ENCODE results near the gene CATSPER3. TPM values are rescaled to one million over a fixed set of nuclear protein-coding genes. Genes with fewer than 3 reads are reported as not detected.

Gene CATSPER3
- total RNA-seq, 1 experiment from 2014 or later: 0.40 TPM

DNA sequence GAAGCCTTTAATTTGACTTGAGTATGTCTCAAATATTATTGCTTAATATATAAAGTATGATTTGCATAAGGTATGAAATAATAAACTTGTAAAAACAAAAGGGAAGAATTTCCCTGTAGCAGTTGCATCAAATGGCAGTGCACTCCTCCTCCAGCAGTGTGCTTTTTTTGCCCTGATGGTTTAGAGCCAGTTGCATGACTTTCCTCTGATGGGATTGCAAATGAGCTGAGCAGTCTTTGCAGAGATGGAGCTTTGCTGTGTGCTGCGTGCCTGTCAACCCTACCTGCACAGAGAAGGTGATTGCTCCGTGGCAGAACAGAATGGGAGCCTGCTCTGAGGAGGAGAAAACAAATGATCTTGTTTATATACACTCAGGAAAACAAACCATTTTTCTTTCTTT lies 22.7 kb upstream of the CATSPER3 start:
- POLR2A ChIA-PET (ENCODE audit: unreplicated experiment): no interaction called here
- Histone ChIP-seq H3K36me3 (ENCODE audit: low read depth, low read length) (no peaks in the 10 kb centered on the region; the same call in 1 of the 2 replicates), H3K4me1 (ENCODE audit: insufficient read depth, low read length) (no peaks in the 10 kb centered on the region; the same call in 1 of the 2 replicates), H3K4me2 (ENCODE audit: low read length) (no peak overlapping the region), H2AFZ (ENCODE audit: low read length) (no peak overlapping the region), H3K9ac (ENCODE audit: low read length) (no peak overlapping the region), H3K27ac (ENCODE audit: low read length) (no peak overlapping the region), H3F3A (ENCODE audit: low read length, unreplicated experiment) (no peaks in the 10 kb centered on the region), H3K4me3 (ENCODE audit: low read length) (no peak overlapping the region), H3K9me2 (replicated peaks; ENCODE audit: low read length) (no peaks in the 10 kb centered on the region), H3K79me2 (ENCODE audit: low read length) (no peaks in the 10 kb centered on the region), H4K20me1 (ENCODE audit: low read length) (no peaks in the 10 kb centered on the region), H3K27me3 (ENCODE audit: low read length) (no peaks in the 10 kb centered on the region), H3K9me3 (ENCODE audit: low read length) (no peaks in the 10 kb centered on the region)
- BruUV-seq (replicated peaks): no TSS peak
- DNase-seq (no peak), ATAC-seq (no peak)
- intact Hi-C loops (cut with micrococcal nuclease): no loop called here
- TF ChIP-seq EZH2phosphoT487 (IDR thresholded peaks at IDR 0.05; ENCODE audit: borderline replicate concordance, low read length) (no peak), EZH2 (IDR thresholded peaks at IDR 0.05; ENCODE audit: low read length, unreplicated experiment) (no peak)
- TF ChIP-seq, protein P1, sequence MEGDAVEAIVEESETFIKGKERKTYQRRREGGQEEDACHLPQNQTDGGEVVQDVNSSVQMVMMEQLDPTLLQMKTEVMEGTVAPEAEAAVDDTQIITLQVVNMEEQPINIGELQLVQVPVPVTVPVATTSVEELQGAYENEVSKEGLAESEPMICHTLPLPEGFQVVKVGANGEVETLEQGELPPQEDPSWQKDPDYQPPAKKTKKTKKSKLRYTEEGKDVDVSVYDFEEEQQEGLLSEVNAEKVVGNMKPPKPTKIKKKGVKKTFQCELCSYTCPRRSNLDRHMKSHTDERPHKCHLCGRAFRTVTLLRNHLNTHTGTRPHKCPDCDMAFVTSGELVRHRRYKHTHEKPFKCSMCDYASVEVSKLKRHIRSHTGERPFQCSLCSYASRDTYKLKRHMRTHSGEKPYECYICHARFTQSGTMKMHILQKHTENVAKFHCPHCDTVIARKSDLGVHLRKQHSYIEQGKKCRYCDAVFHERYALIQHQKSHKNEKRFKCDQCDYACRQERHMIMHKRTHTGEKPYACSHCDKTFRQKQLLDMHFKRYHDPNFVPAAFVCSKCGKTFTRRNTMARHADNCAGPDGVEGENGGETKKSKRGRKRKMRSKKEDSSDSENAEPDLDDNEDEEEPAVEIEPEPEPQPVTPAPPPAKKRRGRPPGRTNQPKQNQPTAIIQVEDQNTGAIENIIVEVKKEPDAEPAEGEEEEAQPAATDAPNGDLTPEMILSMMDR (conservative IDR thresholded peaks at IDR 0.05; ENCODE audit: low read depth, low read length): no peak
- CTCF ChIA-PET: no interaction called here

DNA sequence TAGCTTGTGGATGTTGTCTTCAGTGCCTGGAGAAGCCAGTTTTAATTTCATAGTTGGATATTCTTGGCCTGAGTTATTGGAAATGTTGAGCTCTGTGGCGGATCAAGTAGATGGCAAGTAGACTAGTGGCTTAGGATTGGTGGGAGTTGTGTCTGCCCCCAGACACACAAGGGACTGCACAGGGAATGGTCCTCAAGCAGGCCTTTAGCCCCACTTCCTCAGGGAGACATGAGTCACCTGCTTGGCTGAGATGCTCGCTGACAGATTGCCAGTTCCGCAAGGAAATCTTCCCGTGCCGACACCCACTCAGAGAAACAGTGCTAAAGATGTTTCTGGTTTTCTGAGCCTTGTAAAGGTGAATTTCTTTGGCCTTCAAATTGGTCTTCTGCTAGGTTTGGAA lies 18.8 kb upstream of the CATSPER3 start:
- POLR2A ChIA-PET (ENCODE audit: unreplicated experiment): interaction anchor here (0.5 kb wide), 1 partner anchor 362 kb away, joined by 3 read pairs; no protein-coding TSS in a partner anchor
- no peaks in the 10 kb centered on the region for H3K27me3 ChIP-seq (ENCODE audit: low read length)
- TF ChIP-seq EZH2 (IDR thresholded peaks at IDR 0.05; ENCODE audit: low read length, unreplicated experiment) (no peak), EZH2phosphoT487 (IDR thresholded peaks at IDR 0.05; ENCODE audit: borderline replicate concordance, low read length) (no peak)
- TF ChIP-seq, protein P1 (conservative IDR thresholded peaks at IDR 0.05; ENCODE audit: low read depth, low read length): no peak
- H3K9me3 ChIP-seq (ENCODE audit: low read length): no peaks in the 10 kb centered on the region
- no peaks in the 10 kb centered on the region for H3K9me2 ChIP-seq (replicated peaks; ENCODE audit: low read length)
- no peak overlapping the region for H3K27ac ChIP-seq (ENCODE audit: low read length)
- peak; percentile 72 for ATAC-seq
- CTCF ChIA-PET: no interaction called here
- H3K4me2 ChIP-seq (ENCODE audit: low read length): no peak overlapping the region
- no peak overlapping the region for H2AFZ ChIP-seq (ENCODE audit: low read length)
- H3K4me1 ChIP-seq (ENCODE audit: insufficient read depth, low read length): no peaks in the 10 kb centered on the region; the same call in 1 of the 2 replicates
- H4K20me1 ChIP-seq (ENCODE audit: low read length): no peaks in the 10 kb centered on the region
- no peaks in the 10 kb centered on the region; the same call in 1 of the 2 replicates for H3K36me3 ChIP-seq (ENCODE audit: low read depth, low read length)
- H3K4me3 ChIP-seq (ENCODE audit: low read length): no peak overlapping the region
- no peak overlapping the region for H3K9ac ChIP-seq (ENCODE audit: low read length)
- BruUV-seq (replicated peaks): no TSS peak
- no peaks in the 10 kb centered on the region for H3K79me2 ChIP-seq (ENCODE audit: low read length)
- H3F3A ChIP-seq (ENCODE audit: low read length, unreplicated experiment): no peaks in the 10 kb centered on the region
- peak; percentile 60 for DNase-seq
- intact Hi-C loops (cut with micrococcal nuclease): no loop called here

DNA sequence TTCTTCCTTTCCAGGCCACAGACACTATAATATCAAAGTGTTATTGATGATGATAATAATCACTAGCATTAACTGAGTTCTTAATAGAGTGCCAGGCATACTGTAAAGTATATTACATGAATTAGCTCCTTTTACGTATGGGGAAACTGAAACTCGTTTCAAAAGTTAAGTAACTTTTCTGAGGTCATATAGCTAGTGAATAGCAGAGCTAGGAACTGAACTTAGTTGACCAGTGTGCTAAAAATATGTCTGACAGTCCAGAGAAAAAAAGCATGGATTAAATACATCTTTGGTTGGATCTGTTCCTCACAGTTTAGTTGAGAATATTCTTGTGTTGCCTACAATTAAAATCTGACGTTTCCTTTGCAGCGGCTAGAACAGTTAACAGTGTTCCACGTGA lies 18.4 kb upstream of the CATSPER3 start:
- no peak for ATAC-seq
- CTCF ChIA-PET: no interaction called here
- BruUV-seq (replicated peaks): no TSS peak

More for the DNA sequence above, 18.4 kb upstream of the CATSPER3 start:
- H3K9ac ChIP-seq (ENCODE audit: low read length): no peak overlapping the region
- H3K4me2 ChIP-seq (ENCODE audit: low read length): no peak overlapping the region
- no peaks in the 10 kb centered on the region for H3K9me3 ChIP-seq (ENCODE audit: low read length)
- no peaks in the 10 kb centered on the region for H3K27me3 ChIP-seq (ENCODE audit: low read length)
- DNase-seq: no peak
- H3K36me3 ChIP-seq (ENCODE audit: low read depth, low read length): no peaks in the 10 kb centered on the region; the same call in 1 of the 2 replicates
- TF ChIP-seq, protein P1 (conservative IDR thresholded peaks at IDR 0.05; ENCODE audit: low read depth, low read length): no peak
- TF ChIP-seq EZH2 (IDR thresholded peaks at IDR 0.05; ENCODE audit: low read length, unreplicated experiment) (no peak), EZH2phosphoT487 (IDR thresholded peaks at IDR 0.05; ENCODE audit: borderline replicate concordance, low read length) (no peak)
- H2AFZ ChIP-seq (ENCODE audit: low read length): no peak overlapping the region
- no peaks in the 10 kb centered on the region for H3K9me2 ChIP-seq (replicated peaks; ENCODE audit: low read length)
- no peak overlapping the region for H3K4me3 ChIP-seq (ENCODE audit: low read length)
- POLR2A ChIA-PET (ENCODE audit: unreplicated experiment): interaction anchor here (0.5 kb wide), 1 partner anchor 362 kb away, joined by 3 read pairs; no protein-coding TSS in a partner anchor
- no peak overlapping the region for H3K27ac ChIP-seq (ENCODE audit: low read length)
- H3F3A ChIP-seq (ENCODE audit: low read length, unreplicated experiment): no peaks in the 10 kb centered on the region
- H4K20me1 ChIP-seq (ENCODE audit: low read length): no peaks in the 10 kb centered on the region
- H3K4me1 ChIP-seq (ENCODE audit: insufficient read depth, low read length): no peaks in the 10 kb centered on the region; the same call in 1 of the 2 replicates
- intact Hi-C loops (cut with micrococcal nuclease): no loop called here
- H3K79me2 ChIP-seq (ENCODE audit: low read length): no peaks in the 10 kb centered on the region

All from PC-3 (cell line).